Type B pancreatic cell (in vitro differentiated cells): ENCODE results near the gene JAK3. TPM values are rescaled to one million over a fixed set of nuclear protein-coding genes. Genes with fewer than 3 reads are reported as not detected.

Experiments
- DNase-seq: peaks from one replicate; pipeline ENCODE4 v3.0.0; 2021; ENCODE audit warnings: mixed read lengths; ENCODE audit not compliant: unreplicated experiment; ENCODE audit errors: extremely low spot score
- H3K27ac Mint-ChIP-seq: 2 replicates; pipeline ENCODE4 v1.8.0; 2021; ENCODE audit warnings: mild to moderate bottlenecking, mixed read lengths
- H3K27me3 Mint-ChIP-seq: 2 replicates; pipeline ENCODE4 v1.8.0; 2021; ENCODE audit warnings: mixed read lengths
- H3K36me3 Mint-ChIP-seq: 2 replicates; pipeline ENCODE4 v1.8.0; 2021; ENCODE audit warnings: mixed read lengths
- H3K4me1 Mint-ChIP-seq: one replicate; pipeline ENCODE4 v1.8.0; 2021; ENCODE audit warnings: mixed read lengths; ENCODE audit not compliant: unreplicated experiment
- H3K4me3 Mint-ChIP-seq: 2 replicates; pipeline ENCODE4 v1.8.0; 2021; ENCODE audit warnings: mild to moderate bottlenecking, mixed read lengths
- H3K9me3 Mint-ChIP-seq: 2 replicates; pipeline ENCODE4 v1.8.0; 2021; ENCODE audit warnings: mixed read lengths
- total RNA-seq: library from RNA; stranded (reverse); gene quantifications from 2 replicates; pipeline ENCODE4 v1.2.1, GENCODE V29; 2021; ENCODE audit warnings: low replicate concordance
- TF ChIP-seq, protein P1 (sequence below): fragments of 200-600 bp; sonication (generic); conservative IDR thresholded peaks from 2 replicates; pipeline ENCODE4 v1.5.0; 2021; ENCODE audit warnings: antibody characterized with exemption, mild to moderate bottlenecking

The JAK3 gene
- total RNA-seq, 1 donor from 2014 or later: 4.3 TPM

DNA sequence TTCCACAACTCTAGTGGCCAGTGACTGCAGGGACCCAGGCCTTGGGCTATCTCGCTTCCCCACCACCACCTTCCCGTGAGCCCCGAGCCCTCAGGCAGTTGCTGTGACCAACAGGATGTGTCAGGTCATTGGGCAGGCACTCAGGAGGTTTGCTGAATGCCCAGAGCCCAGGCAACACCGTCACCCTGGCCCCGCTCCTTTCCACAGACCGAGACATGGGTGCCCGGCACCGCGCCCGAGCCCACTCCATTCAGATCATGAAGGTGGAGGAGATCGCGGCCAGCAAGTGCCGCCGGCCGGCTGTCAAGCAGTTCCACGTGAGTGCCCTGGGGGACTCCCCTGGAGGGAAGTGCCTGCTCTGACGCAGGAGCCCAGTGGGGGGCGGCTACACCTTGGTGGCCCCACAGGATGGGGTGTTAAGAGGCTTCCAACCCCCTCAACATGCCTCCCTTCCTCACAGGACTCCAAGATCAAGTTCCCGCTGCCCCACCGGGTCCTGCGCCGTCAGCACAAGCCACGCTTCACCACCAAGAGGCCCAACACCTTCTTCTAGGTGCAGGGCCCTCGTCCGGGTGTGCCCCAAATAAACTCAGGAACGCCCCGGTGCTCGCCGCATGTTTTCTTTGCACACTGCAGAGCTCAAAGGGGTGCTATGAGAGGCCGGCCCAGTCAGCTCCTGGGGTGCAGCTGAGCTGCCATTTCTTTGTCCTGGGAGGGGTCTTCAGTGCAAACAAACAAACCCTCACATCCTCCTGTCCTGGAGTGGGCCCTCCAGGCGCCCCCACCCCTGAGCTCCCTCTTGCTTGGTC is 15.1 kb upstream of the JAK3 start:
- TF ChIP-seq, protein P1, sequence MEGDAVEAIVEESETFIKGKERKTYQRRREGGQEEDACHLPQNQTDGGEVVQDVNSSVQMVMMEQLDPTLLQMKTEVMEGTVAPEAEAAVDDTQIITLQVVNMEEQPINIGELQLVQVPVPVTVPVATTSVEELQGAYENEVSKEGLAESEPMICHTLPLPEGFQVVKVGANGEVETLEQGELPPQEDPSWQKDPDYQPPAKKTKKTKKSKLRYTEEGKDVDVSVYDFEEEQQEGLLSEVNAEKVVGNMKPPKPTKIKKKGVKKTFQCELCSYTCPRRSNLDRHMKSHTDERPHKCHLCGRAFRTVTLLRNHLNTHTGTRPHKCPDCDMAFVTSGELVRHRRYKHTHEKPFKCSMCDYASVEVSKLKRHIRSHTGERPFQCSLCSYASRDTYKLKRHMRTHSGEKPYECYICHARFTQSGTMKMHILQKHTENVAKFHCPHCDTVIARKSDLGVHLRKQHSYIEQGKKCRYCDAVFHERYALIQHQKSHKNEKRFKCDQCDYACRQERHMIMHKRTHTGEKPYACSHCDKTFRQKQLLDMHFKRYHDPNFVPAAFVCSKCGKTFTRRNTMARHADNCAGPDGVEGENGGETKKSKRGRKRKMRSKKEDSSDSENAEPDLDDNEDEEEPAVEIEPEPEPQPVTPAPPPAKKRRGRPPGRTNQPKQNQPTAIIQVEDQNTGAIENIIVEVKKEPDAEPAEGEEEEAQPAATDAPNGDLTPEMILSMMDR: no peak
- DNase-seq: no peak
- Mint-ChIP-seq H3K4me3 (peak overlapping the region; percentile 69), H3K4me1 (peaks cover 16% of the 10 kb centered on the region), H3K9me3 (no peaks in the 10 kb centered on the region), H3K27ac (no peak overlapping the region), H3K36me3 (peaks cover 21% of the 10 kb centered on the region), H3K27me3 (peaks cover 4% of the 10 kb centered on the region)

DNA sequence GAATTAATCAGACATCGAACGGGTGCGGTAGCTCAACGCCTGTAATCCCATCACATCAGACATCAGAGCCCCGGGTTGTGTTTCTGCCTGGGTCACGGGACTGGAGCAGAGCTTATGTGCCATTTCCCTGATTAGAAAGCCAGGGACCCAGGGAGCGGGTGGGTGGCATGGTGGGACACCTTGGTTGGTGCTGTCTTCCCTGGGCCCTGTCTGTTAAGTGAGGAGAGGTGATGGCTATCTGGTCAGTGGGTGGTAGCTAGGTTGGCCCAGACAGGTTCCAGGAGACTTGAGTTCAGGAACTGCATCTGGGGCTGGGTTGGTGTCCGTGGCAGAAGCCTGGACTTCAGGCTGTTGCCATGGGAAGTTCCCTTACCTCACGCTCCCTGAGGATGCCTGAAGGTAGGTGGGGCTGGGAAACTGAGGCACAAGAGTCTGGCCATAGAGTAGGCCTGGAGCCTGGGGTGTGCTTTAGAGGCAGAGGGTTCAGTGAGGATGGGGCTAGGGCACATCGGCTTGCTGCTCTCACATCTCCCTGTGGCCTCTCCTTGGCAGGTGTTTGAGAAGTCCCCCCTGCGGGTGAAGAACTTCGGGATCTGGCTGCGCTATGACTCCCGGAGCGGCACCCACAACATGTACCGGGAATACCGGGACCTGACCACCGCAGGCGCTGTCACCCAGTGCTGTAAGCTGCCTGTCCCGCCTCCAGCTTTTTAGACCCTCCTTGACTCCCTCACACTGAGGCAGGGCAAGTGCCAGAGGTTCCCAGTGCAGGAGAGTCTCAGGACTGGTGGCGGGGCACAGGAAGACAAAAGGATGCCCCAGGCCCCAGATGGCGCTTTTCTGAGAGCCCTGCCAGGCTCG is 14.0 kb upstream of the JAK3 start:
- Mint-ChIP-seq H3K9me3 (no peaks in the 10 kb centered on the region), H3K4me1 (peaks cover 16% of the 10 kb centered on the region), H3K4me3 (peak overlapping the region; percentile 99), H3K36me3 (peaks cover 21% of the 10 kb centered on the region), H3K27me3 (no peaks in the 10 kb centered on the region), H3K27ac (peak overlapping the region; percentile 94)
- no peak for DNase-seq
- TF ChIP-seq, protein P1: no peak

DNA sequence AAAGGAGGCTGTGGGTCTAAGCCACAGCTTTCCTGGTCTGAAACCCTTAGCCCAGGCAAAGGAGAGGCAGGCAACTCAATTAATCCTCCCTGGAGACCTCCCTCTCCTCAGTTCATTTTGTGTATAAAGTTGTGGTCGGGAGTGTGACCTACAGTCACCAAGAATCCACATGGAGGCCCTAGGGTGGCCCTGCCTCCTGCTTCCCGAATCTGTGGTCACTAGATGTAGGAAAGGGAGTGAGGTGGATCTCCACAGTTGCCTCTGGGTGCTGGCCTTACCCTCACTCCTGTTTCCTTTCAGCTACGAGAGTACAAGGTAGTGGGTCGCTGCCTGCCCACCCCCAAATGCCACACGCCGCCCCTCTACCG is 13.2 kb upstream of the JAK3 start:
- Mint-ChIP-seq H3K27me3 (no peaks in the 10 kb centered on the region), H3K4me3 (peak overlapping the region; percentile 99), H3K4me1 (peaks cover 16% of the 10 kb centered on the region), H3K27ac (peak overlapping the region; percentile 94), H3K36me3 (peaks cover 21% of the 10 kb centered on the region), H3K9me3 (no peaks in the 10 kb centered on the region)
- DNase-seq: no peak
- TF ChIP-seq, protein P1: no peak

DNA sequence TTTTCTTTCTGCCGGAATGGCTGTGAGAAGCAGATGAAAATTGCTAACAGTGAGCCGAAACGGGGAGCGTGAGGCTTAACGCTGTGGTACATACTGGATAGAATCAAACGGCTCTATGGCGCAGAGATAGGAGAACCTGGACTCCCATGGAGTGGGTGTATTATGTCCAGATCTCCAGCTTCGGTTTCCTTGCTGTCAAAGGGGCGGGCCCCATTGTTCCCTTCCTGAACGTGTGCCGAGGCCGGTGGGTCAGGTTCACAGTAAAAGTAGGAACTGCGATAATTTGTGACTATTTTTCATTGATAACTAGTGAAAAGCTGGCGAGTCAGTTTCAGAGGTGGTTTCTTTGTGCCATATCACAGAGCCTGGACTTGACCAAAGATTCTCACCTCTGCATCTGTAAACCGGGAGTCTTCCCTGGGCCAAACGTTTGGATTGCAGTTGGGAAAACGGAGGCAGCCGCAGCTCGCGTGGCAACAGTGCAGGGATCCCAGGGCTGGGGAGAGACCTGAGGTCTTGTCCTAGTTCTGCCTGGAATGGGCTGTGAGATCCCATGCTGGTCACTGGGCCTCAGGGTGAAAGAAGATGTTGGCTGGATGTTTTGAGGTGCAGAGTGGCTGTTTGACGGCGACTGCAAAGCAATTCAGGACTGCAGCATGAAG is 12.7 kb upstream of the JAK3 start:
- TF ChIP-seq, protein P1: no peak
- Mint-ChIP-seq H3K4me1 (peaks cover 18% of the 10 kb centered on the region), H3K27ac (peak overlapping the region; percentile 94), H3K27me3 (peaks cover 3% of the 10 kb centered on the region), H3K4me3 (peak overlapping the region; percentile 99), H3K9me3 (no peaks in the 10 kb centered on the region), H3K36me3 (peaks cover 18% of the 10 kb centered on the region)
- DNase-seq: no peak

DNA sequence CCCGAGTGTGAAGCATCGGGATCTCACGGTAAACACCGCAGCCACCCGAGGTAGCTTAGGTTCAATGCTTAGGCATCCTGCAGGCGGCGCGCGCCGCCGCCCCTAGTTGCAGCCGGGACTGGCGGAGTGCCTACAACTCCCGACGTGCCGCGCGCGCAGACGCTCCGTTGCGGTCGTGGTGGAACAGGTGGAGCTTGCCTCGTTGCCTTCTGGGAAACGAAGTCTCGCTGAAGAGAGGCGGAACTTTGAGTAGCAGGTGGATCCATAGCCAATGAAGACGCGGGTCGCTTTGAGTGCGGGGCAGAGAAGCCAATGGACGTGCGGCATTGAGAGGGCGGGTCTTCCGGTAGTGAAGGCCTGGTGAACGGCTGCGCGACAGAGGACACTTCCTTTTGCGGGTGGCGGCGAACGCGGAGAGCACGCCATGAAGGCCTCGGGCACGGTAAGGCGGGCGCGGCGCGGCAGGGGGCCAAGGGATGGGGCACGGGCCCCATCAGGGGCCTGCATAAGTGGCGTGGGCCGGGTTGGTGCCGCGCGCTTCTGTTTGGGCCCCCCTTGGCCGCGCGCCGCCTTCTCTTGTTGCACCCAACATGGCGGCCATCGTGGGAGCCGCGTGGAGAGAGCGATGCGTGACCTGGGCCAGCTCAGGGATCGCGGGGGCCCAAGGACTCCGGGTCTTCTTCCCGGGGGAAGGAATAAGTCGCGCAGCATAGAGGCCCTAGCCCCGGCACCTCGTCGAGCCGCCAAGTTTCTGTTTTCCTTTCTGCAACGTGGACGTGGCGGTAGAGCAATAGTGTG is 11.9 kb upstream of the JAK3 start, which contains the start of gene RPL18A:
Gene RPL18A, plus strand, starts transcription at position 378 of the 798 bp plus-strand sequence. Its CDS starts 47 bp downstream, at position 425.
- DNase-seq: peak; percentile 98
- H3K27ac Mint-ChIP-seq: peak within 1 kb of the TSS; percentile 94
- H3K36me3 Mint-ChIP-seq: peaks cover 15% of the 10 kb centered on the region
- H3K27me3 Mint-ChIP-seq: peaks cover 6% of the 10 kb centered on the region
- H3K9me3 Mint-ChIP-seq: no peaks in the 10 kb centered on the region
- H3K4me1 Mint-ChIP-seq: peaks cover 21% of the 10 kb centered on the region
- H3K4me3 Mint-ChIP-seq: peak within 1 kb of the TSS; percentile 99
- TF ChIP-seq, protein P1: peak; percentile 77
